NT2/D1 (cell line): ENCODE measurements around the gene SVBP.

ENCODE experiments used
- DNase-seq: peaks from one replicate; pipeline ENCODE4 v3.0.0-alpha.2; 2011; ENCODE audit warnings: low read depth, low spot score
- H3K27me3 ChIP-seq: 2 replicates; pipeline ENCODE4 v1.6.0; 2011; ENCODE audit warnings: mild to moderate bottlenecking; ENCODE audit not compliant: insufficient read length, insufficient read depth
- H3K36me3 ChIP-seq: 2 replicates; pipeline ENCODE4 v1.6.1; 2011; ENCODE audit warnings: mild to moderate bottlenecking, low read length, mixed read lengths; ENCODE audit not compliant: insufficient read depth, insufficient read length
- H3K4me1 ChIP-seq: 2 replicates; pipeline ENCODE4 v1.5.1; 2011; ENCODE audit not compliant: insufficient read depth, insufficient read length
- H3K4me3 ChIP-seq: 2 replicates; pipeline ENCODE4 v1.5.1; 2011; ENCODE audit warnings: low read depth; ENCODE audit not compliant: insufficient read length
- H3K9ac ChIP-seq: 2 replicates; pipeline ENCODE4 v1.6.0; 2011; ENCODE audit warnings: low read depth; ENCODE audit not compliant: insufficient read length
- H3K9me3 ChIP-seq: 2 replicates; pipeline ENCODE4 v1.5.1; 2011; ENCODE audit warnings: mild to moderate bottlenecking, low read length; ENCODE audit not compliant: insufficient read depth
- SUZ12 ChIP-seq: IDR thresholded peaks from 2 replicates; pipeline ENCODE4 v1.6.1; 2011; ENCODE audit not compliant: insufficient read length, insufficient read depth; ENCODE audit errors: extremely low read depth
- YY1 ChIP-seq: IDR thresholded peaks from 2 replicates; pipeline ENCODE4 v1.6.1; 2011; ENCODE audit not compliant: insufficient read length, insufficient read depth
- ZNF274 ChIP-seq: IDR thresholded peaks from 2 replicates; pipeline ENCODE4 v1.6.1; 2011; ENCODE audit warnings: mild to moderate bottlenecking, low read depth, low read length

SVBP gene

GRCh38 chr1:42797979-42798378 lies 19.2 kb downstream of the SVBP start:
- no peak for DNase-seq
- no peak overlapping the region for H3K9ac ChIP-seq
- TF ChIP-seq YY1 (no peak), ZNF274 (no peak), SUZ12 (no peak)
- no peak overlapping the region for H3K4me3 ChIP-seq
- no peaks in the 10 kb centered on the region for H3K27me3 ChIP-seq
- no peaks in the 10 kb centered on the region for H3K4me1 ChIP-seq
- no peaks in the 10 kb centered on the region for H3K36me3 ChIP-seq
- no peaks in the 10 kb centered on the region for H3K9me3 ChIP-seq

GRCh38 chr1:42797414-42797813 lies 19.8 kb downstream of the SVBP start:
- no peaks in the 10 kb centered on the region for H3K4me1 ChIP-seq
- no peak for DNase-seq
- no peaks in the 10 kb centered on the region for H3K9me3 ChIP-seq
- H3K9ac ChIP-seq, result no peak overlapping the region
- H3K27me3 ChIP-seq, result no peaks in the 10 kb centered on the region
- H3K4me3 ChIP-seq, result no peak overlapping the region
- H3K36me3 ChIP-seq, result no peaks in the 10 kb centered on the region
- no peak for TF ChIP-seq SUZ12
- no peak for TF ChIP-seq YY1
- no peak for TF ChIP-seq ZNF274

GRCh38 chr1:42793824-42794223 lies 23.4 kb downstream of the SVBP start:
- DNase-seq, result no peak
- no peak overlapping the region for H3K9ac ChIP-seq
- H3K4me1 ChIP-seq, result no peaks in the 10 kb centered on the region
- no peaks in the 10 kb centered on the region for H3K9me3 ChIP-seq
- no peaks in the 10 kb centered on the region for H3K36me3 ChIP-seq
- H3K27me3 ChIP-seq, result no peaks in the 10 kb centered on the region
- H3K4me3 ChIP-seq, result no peak overlapping the region
- no peak for TF ChIP-seq YY1

GRCh38 chr1:42788021-42788420 lies 29.2 kb downstream of the SVBP start:
- Histone ChIP-seq H3K27me3 (no peaks in the 10 kb centered on the region), H3K9ac (no peak overlapping the region), H3K4me3 (no peak overlapping the region), H3K36me3 (peaks cover 20% of the 10 kb centered on the region), H3K9me3 (no peaks in the 10 kb centered on the region), H3K4me1 (no peaks in the 10 kb centered on the region)
- TF ChIP-seq ZNF274 (no peak), YY1 (no peak), SUZ12 (no peak)
- no peak for DNase-seq

- TF ChIP-seq SUZ12, result no peak
- TF ChIP-seq YY1, result no peak
- TF ChIP-seq ZNF274, result no peak
- no peaks in the 10 kb centered on the region for H3K27me3 ChIP-seq
- no peak for DNase-seq
- H3K4me3 ChIP-seq, result no peak overlapping the region
- H3K36me3 ChIP-seq, result peaks cover 26% of the 10 kb centered on the region
- H3K9me3 ChIP-seq, result no peaks in the 10 kb centered on the region
- no peak overlapping the region for H3K9ac ChIP-seq
- no peaks in the 10 kb centered on the region for H3K4me1 ChIP-seq
These were observed 31.1 kb downstream of the SVBP start for GRCh38 chr1:42786097-42786496.

GRCh38 chr1:42784946-42785693 lies 32.1 kb downstream of the SVBP start, which contains the start of gene TMEM269:
TMEM269 (plus strand) TSS chr1:42784991; CDS start chr1:42789894, 4,903 bp downstream.
- no peaks in the 10 kb centered on the region for H3K9me3 ChIP-seq
- H3K27me3 ChIP-seq, result no peaks in the 10 kb centered on the region
- no peak for TF ChIP-seq YY1
- TF ChIP-seq SUZ12, result no peak
- no peak for TF ChIP-seq ZNF274
- DNase-seq, result no peak
- no peaks in the 10 kb centered on the region for H3K4me1 ChIP-seq
- peaks cover 36% of the 10 kb centered on the region for H3K36me3 ChIP-seq
- H3K9ac ChIP-seq, result no peak within 1 kb of the TSS
- no peak within 1 kb of the TSS for H3K4me3 ChIP-seq

- Histone ChIP-seq H3K27me3 (no peaks in the 10 kb centered on the region), H3K4me1 (no peaks in the 10 kb centered on the region), H3K4me3 (no peak overlapping the region), H3K36me3 (peaks cover 42% of the 10 kb centered on the region), H3K9me3 (no peaks in the 10 kb centered on the region), H3K9ac (no peak overlapping the region)
- DNase-seq, result no peak
- TF ChIP-seq ZNF274 (no peak), SUZ12 (no peak), YY1 (no peak)
These were observed 32.7 kb downstream of the SVBP start for GRCh38 chr1:42784547-42784945.

GRCh38 chr1:42783092-42783491 lies 34.1 kb downstream of the SVBP start:
- Histone ChIP-seq H3K4me1 (no peaks in the 10 kb centered on the region), H3K9ac (no peak overlapping the region), H3K4me3 (no peak overlapping the region), H3K27me3 (no peaks in the 10 kb centered on the region), H3K9me3 (no peaks in the 10 kb centered on the region), H3K36me3 (peaks cover 56% of the 10 kb centered on the region)
- TF ChIP-seq ZNF274 (no peak), SUZ12 (no peak), YY1 (no peak)
- DNase-seq, result no peak
